ENCODE measurements around the gene RILPL1.
"Not testable (repeated sequence)": the region's sequence is repeated elsewhere in the genome, so short reads cannot be mapped to it uniquely, and the experiment has no call there.

Gene RILPL1

DNA sequence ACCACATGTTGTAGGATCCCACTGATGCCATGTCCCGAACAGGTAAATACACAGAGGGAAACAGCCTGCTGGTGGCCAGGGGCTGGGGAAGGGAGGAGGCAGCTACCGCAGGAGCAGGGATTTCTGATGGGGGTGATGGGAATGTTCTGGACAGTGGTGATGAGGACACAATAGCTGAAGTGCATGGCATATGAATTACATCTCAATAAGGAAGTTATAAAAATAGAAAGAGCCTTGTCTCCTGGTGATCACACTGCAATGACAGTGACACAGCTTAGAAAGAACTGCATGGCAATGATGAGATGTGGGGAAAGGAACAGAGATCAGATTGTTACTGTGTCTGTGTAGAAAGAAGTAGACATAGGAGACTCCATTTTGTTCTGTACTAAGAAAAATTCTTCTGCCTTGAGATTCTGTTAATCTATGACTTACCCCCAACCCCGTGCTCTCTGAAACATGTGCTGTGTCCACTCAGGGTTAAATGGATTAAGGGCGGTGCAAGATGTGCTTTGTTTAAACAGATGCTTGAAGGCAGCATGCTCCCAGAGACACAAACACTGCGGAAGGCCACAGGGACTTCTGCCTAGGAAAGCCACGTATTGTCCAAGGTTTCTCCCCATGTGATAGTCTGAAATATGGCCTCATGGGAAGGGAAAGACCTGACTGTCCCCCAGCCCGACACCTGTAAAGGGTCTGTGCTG lies 41.0 kb downstream of the RILPL1 start:
- DNase-seq, result not testable (repeated sequence)

DNA sequence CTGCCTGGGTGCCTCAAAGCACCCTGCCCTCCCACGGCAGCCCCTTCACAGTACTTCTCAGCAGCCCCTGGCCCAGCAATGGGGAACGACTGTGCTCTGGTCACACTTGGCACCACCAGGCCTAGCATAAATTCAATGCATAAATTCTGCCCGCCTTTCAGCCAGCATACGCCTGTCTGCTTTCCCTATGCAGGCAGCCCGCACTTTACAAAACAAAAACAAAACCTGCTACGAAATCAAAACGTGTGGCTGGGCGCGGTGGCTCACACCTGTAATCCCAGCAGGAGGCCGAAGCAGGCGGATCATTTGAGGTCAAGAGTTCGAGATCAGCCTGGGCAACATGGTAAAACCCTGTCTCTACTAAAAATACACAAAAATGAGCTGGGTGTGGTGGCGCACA lies 42.0 kb downstream of the RILPL1 start:
- no peak for DNase-seq

DNA sequence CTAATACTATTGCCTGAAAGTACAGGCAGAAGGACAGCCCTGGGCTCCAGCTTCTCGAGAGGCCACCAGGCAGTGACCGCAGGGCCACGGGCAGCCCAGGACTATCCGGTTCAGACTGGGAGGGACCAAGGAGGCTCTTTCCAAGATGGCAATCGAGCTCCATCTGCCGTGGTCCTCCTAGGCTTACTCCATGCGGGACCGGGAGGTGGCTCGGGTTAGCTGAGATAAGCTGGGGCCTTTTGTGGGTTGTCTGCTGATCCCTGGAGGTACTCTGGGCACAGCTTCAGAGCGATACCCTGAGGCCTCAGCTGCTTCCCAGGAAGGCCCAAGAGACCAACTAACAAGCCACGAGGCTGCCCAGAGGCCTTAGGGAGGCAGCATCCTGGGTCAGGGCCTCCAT lies 42.5 kb downstream of the RILPL1 start:
- DNase-seq, result no peak

DNA sequence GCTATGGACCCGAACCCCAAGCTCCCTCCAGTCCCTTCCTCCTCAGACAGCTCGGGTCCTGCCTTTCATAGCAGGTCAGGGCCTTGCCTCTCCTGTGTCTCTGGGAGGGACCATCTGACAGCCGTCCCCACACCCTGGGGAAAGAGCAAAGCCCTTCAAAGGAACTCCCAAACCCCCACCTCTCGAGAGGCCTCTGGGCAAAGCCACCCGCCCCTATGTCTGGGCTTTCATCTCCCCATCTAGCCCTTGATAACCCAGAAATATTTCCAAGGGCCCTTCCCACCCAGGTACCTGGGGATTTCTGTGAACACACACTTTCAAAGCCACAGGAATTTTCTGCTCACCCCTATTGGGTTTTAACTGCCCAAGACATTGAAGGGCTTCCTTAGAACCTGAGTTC lies 43.4 kb downstream of the RILPL1 start:
- DNase-seq, result no peak

DNA sequence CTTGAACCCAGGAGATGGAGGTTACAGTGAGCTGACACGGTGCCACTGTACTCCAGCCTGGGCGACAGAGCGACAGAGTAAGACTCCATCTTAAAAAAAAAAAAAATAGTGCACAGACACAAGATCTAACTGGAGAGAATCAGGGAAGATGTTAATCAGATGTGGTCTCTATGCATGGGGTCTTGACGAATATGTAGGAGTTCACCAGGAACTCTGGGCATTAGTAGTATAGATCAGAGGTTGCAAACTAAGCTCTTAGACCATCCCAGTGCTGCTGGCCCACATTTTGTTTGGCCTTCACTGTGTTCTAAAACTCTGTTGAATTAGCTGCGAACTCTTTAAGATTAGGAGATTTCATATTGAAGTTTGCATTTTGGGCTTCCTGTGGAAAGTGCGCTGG lies 43.9 kb downstream of the RILPL1 start:
- no peak for DNase-seq

DNA sequence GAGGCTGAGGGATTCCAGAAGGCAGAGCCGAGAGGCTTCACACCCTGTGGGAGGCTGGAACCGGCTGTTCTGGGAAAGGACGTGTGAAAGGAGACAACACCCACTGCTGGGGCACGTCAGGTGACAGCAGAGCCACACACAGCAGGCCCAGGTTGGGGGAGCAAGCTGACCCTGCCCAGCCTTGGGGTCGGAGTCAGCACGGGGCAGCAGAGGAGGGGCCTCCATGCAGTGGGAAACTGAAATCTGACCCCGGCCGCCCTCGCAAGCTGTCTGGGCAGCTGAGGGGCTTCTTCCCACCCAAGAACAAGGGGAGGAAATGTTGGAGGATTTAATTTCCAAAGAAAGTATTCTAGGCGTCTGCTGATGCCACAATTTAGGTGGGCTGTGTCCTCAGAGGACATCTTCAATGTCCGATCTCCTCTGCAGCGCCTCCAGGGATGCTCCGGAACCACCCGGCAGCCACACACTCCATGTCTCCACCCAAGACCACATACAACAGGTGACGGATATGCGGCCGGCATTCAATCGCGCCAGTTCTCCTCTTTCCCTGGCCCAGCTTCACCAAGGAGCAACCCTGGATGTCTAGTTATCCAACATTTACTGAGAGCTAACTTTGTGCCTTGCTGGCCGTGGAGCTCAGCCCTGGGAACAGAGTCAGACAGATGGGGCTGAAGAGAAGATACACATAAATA lies 44.8 kb downstream of the RILPL1 start:
- DNase-seq, result no peak

DNA sequence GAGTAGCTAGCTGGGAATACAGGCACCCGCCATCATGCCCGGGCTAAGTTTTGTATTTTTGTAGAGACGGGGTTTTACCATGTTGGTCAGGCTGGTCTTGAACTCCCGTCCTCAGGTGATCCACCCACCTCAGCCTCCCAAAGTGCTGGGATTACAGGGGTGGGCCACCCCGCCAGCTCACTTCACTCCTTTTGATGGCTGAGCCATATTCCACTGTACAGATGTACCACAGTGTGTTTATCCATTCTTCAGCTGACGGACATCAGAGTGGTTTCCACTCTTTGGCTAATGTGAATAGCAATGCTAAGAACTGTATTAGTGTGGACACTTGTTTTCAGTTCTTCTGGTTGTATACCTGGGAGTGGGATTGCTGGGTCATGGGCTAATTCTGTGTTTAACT lies 46.1 kb downstream of the RILPL1 start:
- DNase-seq, result no peak

DNA sequence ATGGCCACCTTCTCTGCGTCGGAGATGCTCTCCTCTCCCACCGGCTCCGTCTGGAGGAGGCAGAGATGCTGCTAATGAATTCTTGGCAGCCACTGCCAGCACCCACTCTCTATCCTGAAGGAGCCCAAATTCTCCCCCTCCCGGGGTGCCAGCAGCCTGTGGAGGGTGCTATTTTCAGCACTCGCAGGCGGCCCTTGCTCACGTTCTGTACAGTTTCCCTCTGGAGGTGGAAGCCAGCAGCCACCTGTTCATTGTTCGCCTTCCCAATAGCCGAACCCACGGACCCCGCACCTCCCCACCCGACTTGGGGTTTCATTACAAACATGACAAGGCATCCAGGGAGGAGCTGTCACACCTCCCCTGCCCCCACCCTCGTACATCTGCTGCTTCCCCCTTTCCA lies 47.8 kb downstream of the RILPL1 start:
- no peak for DNase-seq

DNA sequence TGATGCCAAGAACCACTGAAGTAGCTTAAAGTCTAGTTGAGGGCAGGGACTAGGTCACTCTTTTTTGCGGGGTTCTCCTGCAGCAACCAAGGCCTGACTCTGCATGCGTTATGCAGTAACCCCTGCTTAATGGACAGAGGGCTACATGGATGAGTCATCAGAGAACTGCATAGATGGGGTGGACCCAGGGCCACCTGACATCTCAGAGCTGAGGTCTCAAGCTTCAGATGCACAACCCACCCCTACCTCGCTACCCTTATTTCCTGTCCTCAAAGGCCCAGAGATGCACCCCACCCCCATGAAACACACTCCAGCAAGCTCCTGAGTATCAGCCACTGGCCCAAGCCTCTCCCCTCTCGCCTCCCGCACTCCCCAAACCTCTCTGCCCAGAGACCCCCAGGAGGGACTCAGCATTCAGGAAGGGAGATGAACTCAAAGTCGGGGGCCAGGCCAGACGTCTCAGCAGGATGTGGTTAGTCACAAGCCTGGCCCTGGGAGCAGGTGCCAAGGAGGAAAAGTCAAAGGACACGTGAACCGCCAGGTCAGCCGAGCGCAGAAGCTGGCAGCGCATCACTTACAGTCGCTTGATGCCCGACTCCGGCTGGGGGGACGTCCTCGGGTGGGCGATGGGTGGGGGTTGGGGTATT lies 49.8 kb downstream of the RILPL1 start:
- DNase-seq, result no peak

DNA sequence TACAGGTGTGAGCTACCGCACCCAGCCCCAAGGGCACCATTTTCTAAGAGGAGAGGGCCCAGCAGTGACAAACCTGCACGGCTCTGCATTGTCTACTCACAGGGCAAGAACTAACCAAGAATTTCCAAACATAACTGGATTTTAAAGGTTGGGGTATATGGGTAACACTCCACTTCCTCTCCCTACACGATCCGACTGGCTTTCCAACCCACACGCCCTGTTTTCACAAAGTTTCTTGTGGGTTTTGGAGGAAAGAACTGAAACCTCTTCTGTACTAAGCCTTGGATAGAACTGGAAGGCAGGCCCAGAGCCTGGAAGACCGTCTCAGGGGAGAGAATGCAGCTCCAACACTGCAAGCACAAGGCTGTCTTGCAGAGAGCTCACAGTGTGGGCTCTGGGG lies 50.6 kb downstream of the RILPL1 start:
- no peak for DNase-seq

DNA sequence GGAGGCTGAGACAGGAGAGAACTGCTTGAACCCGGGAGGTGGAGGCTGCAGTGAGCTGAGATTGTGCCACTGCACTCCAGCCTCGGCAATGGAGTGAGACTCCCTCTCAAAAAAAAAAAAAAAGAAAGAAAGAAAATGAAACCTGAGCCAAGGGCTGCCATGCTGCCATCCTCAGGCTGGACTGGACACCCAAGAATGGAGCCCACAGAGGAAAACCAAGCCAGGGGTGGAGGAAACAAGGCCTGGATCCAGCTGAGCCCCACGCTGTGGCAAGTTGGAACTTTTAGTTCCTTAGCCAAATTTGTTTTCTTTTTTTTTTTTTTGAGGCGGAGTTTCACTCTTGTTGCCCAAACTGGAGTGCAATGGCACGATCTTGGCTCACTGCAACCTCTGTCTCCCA lies 52.3 kb downstream of the RILPL1 start:
- not testable (repeated sequence) for DNase-seq

DNA sequence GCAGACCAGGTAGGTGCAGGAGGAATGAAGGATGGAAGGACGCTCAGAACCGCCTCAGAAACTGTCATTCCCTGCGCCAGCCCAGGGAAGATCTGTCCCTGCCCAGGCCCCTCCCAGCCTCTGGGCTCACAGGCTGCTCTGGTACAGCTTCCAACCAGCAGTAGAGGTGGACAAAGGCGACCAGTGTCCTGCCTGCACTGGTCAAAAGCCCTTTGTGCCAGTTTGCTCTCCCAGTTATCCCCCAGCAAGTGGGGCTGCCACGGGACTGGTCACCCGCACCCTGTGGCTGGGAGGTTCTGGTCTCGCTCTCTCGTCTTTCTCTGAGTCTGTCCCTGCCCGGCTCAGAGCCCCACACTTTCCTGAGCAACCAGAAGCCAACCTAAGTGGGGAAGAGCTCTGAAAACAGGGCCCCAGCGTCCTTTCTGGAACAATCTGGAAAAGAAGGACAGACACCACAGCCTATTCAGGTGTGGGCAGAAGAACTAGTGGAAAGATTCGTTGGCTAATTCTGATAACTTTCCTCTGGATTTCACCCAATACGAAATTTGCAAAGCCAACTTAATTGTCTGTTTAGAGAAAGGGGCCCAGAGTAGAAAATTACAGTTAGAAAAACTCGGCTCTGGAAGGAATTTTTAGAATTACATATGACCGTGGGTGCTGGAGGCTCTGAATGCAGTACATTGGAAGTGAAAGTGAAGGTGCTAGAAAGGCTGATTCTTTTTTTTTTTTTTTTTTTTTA lies 53.9 kb downstream of the RILPL1 start:
- DNase-seq, result no peak

DNA sequence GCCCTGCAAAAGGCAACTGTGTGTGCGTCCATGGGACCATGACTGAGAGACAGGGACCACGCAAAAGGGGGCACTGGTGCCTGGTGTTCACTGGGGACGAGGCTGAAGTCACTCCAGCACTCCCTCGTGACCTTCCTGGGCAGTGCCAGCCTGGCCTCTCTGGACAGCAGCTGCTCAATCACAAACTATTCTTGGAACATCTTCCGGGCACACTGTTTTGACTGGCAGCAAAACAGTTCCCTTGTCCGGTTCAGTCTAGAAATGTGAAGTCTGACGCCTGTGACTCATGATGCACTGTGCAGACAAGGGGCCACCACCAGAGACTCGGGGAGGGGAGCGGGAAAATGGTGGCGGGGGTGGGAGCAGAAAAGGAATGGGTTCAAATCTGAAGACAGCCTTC lies 54.8 kb downstream of the RILPL1 start:
- DNase-seq, result no peak

DNA sequence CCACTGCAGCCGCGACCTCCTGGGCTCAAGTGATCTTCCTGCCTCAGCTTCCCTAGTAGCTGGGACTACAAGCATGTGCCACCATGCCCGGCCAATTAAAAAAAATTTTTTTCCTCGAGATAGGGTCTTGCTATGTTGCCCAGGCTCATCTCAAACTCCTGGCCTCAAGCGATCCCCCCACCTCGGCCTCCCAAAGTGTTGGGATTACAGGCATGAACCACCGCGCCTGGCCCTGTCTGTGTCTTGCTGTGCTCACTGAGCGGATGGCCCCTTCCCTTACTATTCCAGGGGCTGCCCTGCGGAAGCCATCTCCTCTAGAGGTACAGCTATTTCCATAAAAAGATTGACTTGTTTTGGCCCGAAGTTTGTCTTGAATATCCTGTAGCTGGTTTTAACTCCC lies 55.5 kb downstream of the RILPL1 start:
- no peak for DNase-seq

DNA sequence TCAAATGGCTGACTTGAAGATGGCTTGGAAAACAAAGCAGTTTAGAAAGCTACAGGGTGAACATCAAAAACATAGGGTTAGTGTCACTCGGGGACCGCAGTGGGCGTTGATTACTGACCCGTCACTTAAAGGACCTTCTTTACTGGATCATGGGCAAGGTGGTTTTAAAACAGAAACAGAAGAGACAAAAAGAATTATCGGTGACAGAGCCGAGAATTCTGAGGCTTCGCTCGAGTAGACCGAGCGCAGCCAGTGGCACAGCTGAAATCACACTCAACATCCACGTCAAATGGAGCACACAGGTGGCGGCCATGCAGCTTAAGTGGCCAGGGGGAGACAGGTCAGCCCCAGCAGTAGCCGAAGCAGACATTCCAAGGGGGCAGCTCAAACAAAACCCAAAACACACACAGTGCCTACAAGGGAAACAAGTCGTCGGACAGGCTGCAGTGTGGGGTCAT lies 58.2 kb downstream of the RILPL1 start:
- no peak for DNase-seq

DNA sequence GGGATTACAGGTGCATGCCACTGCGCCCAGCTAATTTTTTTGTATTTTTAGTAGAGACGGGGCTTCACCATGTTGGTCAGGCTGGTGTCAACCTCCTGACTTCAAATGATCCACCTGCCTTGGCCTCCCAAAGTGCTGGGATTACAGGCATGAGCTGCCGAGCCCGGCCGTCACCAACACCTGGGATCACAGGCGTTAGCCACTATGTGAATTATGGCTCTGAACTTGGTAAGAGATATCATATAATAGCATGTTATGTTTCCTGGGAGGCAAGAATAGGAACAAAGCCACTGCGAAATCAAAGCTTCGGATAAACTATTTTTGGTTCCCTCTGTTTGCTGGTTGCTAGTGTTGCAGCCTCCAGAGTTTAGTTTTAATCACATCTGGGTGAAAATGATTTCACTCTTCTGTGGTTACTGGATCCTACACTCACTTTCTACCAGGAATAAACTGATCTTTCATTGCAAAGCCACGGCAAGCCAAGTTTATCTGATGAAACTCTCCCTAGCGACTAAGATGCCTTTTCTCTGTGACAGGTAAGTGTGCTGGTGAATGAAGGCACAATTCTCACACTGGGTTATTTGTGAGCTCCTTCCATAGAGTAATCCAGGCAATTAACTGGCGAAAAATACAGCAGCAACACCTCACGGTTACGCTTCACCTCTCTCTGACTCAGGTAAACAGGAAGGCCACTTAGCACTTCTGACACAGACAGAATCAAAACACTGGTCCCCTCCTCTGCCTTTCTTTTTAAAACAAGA lies 58.9 kb downstream of the RILPL1 start:
- DNase-seq, result no peak

DNA sequence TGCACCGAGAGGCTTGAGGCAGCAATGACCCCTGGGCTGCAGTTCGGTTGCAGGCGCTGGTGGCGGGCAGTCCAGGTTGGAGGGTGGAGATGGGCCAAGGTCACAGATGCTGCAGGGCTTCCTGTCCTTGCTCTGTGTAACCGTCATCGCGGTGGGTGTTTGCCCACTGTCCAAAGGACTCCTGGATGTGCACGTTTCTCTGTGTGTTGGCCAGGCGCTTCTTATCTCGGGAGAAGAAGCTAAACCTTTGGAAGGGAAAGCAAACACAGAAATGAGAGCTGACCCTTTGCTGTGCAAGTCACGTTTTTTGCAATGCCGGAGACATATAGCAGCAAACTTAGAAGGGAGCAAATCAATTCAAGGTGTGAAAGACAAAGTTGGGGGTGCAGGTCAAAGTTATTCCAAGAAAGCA lies 61.1 kb downstream of the RILPL1 start:
- no peak for DNase-seq

DNA sequence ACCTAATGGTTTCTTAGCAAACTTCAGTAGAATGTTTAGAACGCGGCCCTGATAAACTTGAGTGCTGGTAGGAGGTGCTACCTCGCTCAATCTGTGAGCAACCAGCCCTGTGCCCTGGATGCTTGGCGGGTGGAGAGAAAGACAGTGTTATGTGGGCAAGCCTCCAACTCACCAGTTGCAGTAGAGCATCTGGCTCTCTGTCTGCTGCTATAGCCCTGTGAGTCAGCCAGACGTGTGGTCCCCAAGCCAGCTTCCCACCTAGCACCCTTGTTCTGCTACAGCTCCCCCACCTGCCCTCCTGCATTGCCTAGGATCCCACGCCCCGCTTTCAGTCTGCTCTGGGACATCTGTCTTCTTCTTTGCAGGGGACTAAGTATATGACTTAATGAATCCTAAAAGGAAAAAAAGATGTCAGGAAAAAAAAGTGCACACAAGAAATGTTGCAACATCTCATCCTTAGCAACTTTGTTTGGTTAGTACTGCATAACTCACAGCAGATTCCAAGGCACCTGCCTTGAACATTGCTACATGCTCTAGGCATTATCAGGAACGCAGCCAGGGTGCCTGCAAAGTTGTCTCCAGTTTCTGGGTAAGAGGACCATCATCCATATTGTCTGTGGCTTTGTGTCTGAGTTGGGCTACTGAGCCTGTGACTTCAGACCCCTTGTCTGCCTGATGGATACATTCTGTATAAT lies 62.0 kb downstream of the RILPL1 start:
- DNase-seq, result no peak

DNA sequence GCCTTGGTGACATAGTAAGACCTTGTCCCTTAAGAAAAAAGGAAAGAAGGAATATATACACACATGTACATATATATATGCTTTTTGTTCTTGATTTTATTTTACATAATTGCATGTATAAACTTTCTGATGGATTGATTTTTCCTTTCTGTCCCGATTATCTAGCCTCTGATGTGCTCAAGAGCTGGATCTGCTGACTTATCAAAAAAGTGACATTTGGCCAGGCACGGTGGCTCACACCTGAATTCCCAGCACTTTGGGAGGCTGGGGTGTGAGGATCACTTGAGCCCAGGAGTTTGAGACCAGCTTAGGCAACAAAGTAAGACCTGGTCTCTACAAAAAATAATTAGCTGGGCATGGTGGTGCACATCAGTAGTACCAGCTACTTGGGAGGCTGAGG lies 63.5 kb downstream of the RILPL1 start:
- no peak for DNase-seq

DNA sequence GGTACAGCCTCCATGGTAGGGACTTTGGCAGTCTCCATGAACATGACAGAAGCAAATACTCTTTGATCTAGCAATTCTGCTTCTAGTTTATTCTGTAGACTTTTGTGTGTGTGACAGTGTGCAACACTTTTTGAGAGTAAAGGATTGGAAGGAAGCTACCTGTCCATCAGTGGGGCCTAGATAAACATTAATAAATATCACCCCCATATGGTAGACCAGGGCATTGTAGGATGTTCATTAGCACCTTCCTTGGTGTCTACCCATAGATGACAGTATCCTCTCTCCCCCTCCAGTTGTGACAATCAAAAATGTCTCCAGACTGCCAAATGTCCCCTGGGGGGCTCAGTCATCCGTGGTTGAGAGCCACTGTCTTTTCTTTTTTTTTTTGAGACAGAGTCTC lies 64.7 kb downstream of the RILPL1 start:
- DNase-seq, result no peak

DNA sequence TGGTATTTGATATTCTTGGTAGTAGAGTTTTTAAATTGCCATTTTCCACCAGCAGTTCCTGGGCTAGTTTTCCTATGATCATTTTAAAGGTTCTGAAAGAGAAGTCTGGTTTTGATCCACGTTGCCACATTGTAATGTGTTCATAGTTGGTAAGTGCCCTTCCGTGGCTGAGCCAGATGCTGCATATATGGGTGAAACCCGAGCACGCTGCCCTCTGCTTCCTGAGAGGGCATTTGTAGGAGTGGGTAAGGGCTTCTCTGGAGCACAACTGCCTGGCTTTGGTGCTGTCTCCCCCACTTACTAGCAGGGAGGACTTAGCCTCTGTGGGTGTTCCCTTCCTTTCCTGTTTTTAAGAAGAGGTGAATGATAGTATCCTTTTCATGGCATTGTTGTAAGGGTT lies 68.4 kb downstream of the RILPL1 start:
- DNase-seq, result no peak

DNA sequence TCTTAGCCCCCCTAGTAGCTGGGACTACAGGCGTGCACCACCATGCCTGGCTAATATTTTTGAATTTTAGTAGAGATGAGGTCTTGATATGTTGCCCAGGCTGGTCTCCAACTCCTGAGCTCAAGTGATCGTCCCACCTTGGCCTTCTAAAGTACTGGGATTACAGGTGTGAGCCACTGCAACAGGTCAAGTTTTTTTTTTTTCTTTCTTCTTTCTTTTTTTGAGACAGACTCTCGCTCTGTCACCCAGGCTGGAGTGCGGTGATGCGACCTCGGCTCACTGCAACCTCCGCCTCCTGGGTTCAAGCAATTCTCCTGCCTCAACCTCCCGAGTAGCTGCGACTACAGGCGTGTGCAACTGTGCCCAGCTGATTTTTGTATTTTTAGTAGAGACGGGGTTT lies 70.3 kb downstream of the RILPL1 start:
- DNase-seq, result not testable (repeated sequence)

Measured in cortex of kidney (tissue), 1 donor.